Neural progenitor cell (in vitro differentiated cells): ENCODE data around the gene PCDH8. TPM values are rescaled to one million over a fixed set of nuclear protein-coding genes. Genes with fewer than 3 reads are reported as not detected.

Experiments used
- DNase-seq: peaks from one replicate; pipeline ENCODE4 v3.0.0-alpha.2; 2016; ENCODE audit warnings: low spot score
- H2AFZ ChIP-seq: fragments of 200-600 bp; sonication (generic); replicated peaks from 2 replicates; pipeline ENCODE4 v1.6.1; 2016; ENCODE audit warnings: antibody characterized with exemption
- H3F3A ChIP-seq: fragments of 200-600 bp; sonication (generic); 2 replicates; pipeline ENCODE4 v1.6.1; 2016; ENCODE audit warnings: antibody characterized with exemption, low read depth
- H3K27ac ChIP-seq: fragments of 200-600 bp; sonication (generic); 2 replicates; pipeline ENCODE4 v1.5.1; 2016; ENCODE audit warnings: mild to moderate bottlenecking
- H3K27me3 ChIP-seq: fragments of 200-600 bp; sonication (generic); 2 replicates; pipeline ENCODE4 v1.6.1; 2016; ENCODE audit warnings: mild to moderate bottlenecking, moderate library complexity
- H3K36me3 ChIP-seq: fragments of 200-600 bp; sonication (generic); 2 replicates; pipeline ENCODE4 v1.5.1; 2016
- H3K4me1 ChIP-seq: fragments of 200-600 bp; sonication (generic); 2 replicates; pipeline ENCODE4 v1.6.1; 2016; ENCODE audit warnings: mixed run types
- H3K4me2 ChIP-seq: fragments of 200-600 bp; sonication (generic); 2 replicates; pipeline ENCODE4 v1.6.1; 2016
- H3K4me3 ChIP-seq: fragments of 200-600 bp; sonication (generic); 2 replicates; pipeline ENCODE4 v1.5.1; 2016
- H3K79me2 ChIP-seq: fragments of 200-600 bp; sonication (generic); 2 replicates; pipeline ENCODE4 v1.6.1; 2016; ENCODE audit warnings: low read depth
- H3K9ac ChIP-seq: fragments of 200-600 bp; sonication (generic); 2 replicates; pipeline ENCODE4 v1.6.1; 2016
- H3K9me3 ChIP-seq: fragments of 200-600 bp; sonication (generic); 2 replicates; pipeline ENCODE4 v1.5.1; 2016; ENCODE audit warnings: low read depth
- H4K20me1 ChIP-seq: fragments of 200-600 bp; sonication (generic); 2 replicates; pipeline ENCODE4 v1.6.1; 2016; ENCODE audit warnings: low read depth
- H3K27ac Mint-ChIP-seq: 3 replicates; pipeline ENCODE4 v1.8.0; 2021; ENCODE audit warnings: mixed read lengths
- H3K27me3 Mint-ChIP-seq: 2 replicates; pipeline ENCODE4 v1.8.0; 2022; ENCODE audit warnings: low read depth, mild to moderate bottlenecking, inconsistent platforms, moderate library complexity, mixed read lengths; ENCODE audit not compliant: insufficient read depth
- H3K36me3 Mint-ChIP-seq: 3 replicates; pipeline ENCODE4 v1.8.0; 2021; ENCODE audit warnings: mixed read lengths
- H3K4me1 Mint-ChIP-seq: 3 replicates; pipeline ENCODE4 v1.8.0; 2021; ENCODE audit warnings: mixed read lengths
- H3K4me3 Mint-ChIP-seq: 3 replicates; pipeline ENCODE4 v1.8.0; 2021; ENCODE audit warnings: mild to moderate bottlenecking, moderate library complexity, mixed read lengths
- H3K9me3 Mint-ChIP-seq: 3 replicates; pipeline ENCODE4 v1.8.0; 2020; ENCODE audit warnings: mixed read lengths
- CTCF ChIP-seq: fragments of 200-600 bp; sonication (generic); IDR thresholded peaks from 2 replicates; pipeline ENCODE4 v1.5.1; 2017; ENCODE audit warnings: antibody characterized with exemption, mild to moderate bottlenecking
- EZH2 ChIP-seq: fragments of 200-600 bp; sonication (generic); IDR thresholded peaks from 2 replicates; pipeline ENCODE4 v1.6.1; 2017; ENCODE audit warnings: antibody characterized with exemption, mild to moderate bottlenecking, moderate library complexity
- EZH2phosphoT487 ChIP-seq: fragments of 200-600 bp; sonication (generic); IDR thresholded peaks from 2 replicates; pipeline ENCODE4 v1.6.1; 2017; ENCODE audit warnings: antibody characterized with exemption
- total RNA-seq: library from RNA; depleted of rRNA; stranded (reverse); fragments of >200 nt; gene quantifications from 2 replicates; pipeline ENCODE4 v1.2.3, GENCODE V29; 2015; ENCODE audit warnings: low replicate concordance

Gene PCDH8
- total RNA-seq, 1 donor from 2014 or later = 0.52 TPM

DNA sequence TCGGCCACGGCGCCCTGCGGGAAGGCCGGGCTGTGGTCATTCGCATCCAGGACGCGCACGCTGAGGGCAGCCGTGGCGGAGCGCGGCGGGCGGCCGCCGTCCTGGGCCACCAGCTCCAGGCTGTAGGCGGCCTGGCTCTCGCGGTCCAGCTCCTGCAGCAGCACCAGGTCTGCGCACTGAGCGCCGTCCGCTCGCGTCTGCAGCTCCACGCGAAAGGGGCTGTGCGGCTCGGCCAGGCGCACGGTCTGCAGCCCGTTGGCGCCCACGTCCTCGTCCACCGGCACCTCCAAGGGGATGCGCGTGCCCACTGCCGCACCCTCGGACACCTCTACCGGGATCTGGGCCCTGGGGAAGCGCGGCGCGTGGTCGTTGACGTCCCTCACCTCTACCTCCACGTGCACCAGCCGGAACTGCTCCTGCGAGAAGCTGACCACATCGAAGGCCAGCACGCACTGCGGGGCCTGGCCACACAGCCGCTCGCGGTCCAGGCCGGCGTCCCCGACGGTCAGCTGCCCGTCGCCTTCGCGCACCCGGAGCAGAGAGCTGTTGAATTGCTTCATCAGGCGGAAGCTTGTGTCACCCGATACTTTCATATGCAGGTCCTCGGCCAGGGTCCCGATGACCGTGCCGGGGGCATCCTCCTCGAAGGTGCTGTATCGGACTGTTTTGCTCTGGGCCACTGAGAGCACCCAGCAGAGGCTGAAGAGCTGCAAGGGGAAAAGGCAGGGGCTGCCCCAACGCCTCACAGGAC is 583 bp downstream of the PCDH8 start:
- H3K36me3 Mint-ChIP-seq = peaks cover 7% of the 10 kb centered on the region
- H3K27me3 Mint-ChIP-seq = peaks cover 43% of the 10 kb centered on the region
- peaks cover 62% of the 10 kb centered on the region for H4K20me1 ChIP-seq
- no peak overlapping the region for H3K27ac Mint-ChIP-seq
- no peaks in the 10 kb centered on the region for H3K9me3 ChIP-seq
- peaks cover 24% of the 10 kb centered on the region for H3K4me1 ChIP-seq
- peak overlapping the region; percentile 68 for H3K4me2 ChIP-seq
- peak overlapping the region; percentile 26 for H3K4me3 ChIP-seq
- H3F3A ChIP-seq = peaks cover 42% of the 10 kb centered on the region
- no peaks in the 10 kb centered on the region for H3K9me3 Mint-ChIP-seq
- TF ChIP-seq CTCF (no peak), EZH2 (peak; percentile 78), EZH2phosphoT487 (peak; percentile 9)
- H3K4me3 Mint-ChIP-seq = peak overlapping the region; percentile 92
- H3K36me3 ChIP-seq = no peaks in the 10 kb centered on the region
- no peak overlapping the region for H3K9ac ChIP-seq
- peaks cover 55% of the 10 kb centered on the region for H3K4me1 Mint-ChIP-seq
- H3K79me2 ChIP-seq = no peaks in the 10 kb centered on the region
- H3K27ac ChIP-seq = no peak overlapping the region
- no peak overlapping the region for H2AFZ ChIP-seq
- DNase-seq = peak; percentile 34
- H3K27me3 ChIP-seq = peaks cover 95% of the 10 kb centered on the region

- peak overlapping the region; percentile 68 for H3K4me2 ChIP-seq
Measured at GRCh38 chr13:52847322-52847681, 1.1 kb downstream of the PCDH8 start.

GRCh38 chr13:52846567-52847321 is 1.7 kb downstream of the PCDH8 start:
- no peak overlapping the region for H3K27ac ChIP-seq
- H3F3A ChIP-seq = peaks cover 32% of the 10 kb centered on the region
- H3K79me2 ChIP-seq = no peaks in the 10 kb centered on the region
- Mint-ChIP-seq H3K27ac (no peak overlapping the region), H3K36me3 (peaks cover 7% of the 10 kb centered on the region), H3K4me3 (peak overlapping the region; percentile 76), H3K27me3 (peaks cover 44% of the 10 kb centered on the region), H3K9me3 (no peaks in the 10 kb centered on the region), H3K4me1 (peaks cover 55% of the 10 kb centered on the region)
- no peak overlapping the region for H3K9ac ChIP-seq
- H4K20me1 ChIP-seq = peaks cover 51% of the 10 kb centered on the region
- no peaks in the 10 kb centered on the region for H3K9me3 ChIP-seq
- H3K27me3 ChIP-seq = peaks cover 95% of the 10 kb centered on the region
- H2AFZ ChIP-seq = no peak overlapping the region
- peak; percentile 95 for DNase-seq
- H3K4me2 ChIP-seq = peak overlapping the region; percentile 68
- TF ChIP-seq EZH2 (no peak), CTCF (peak; percentile 73), EZH2phosphoT487 (no peak)
- H3K4me3 ChIP-seq = peak overlapping the region; percentile 31
- no peaks in the 10 kb centered on the region for H3K36me3 ChIP-seq
- H3K4me1 ChIP-seq = peaks cover 17% of the 10 kb centered on the region

More at GRCh38 chr13:52847322-52847681, 1.1 kb downstream of the PCDH8 start:
- Mint-ChIP-seq H3K27me3 (peaks cover 44% of the 10 kb centered on the region), H3K27ac (no peak overlapping the region), H3K9me3 (no peaks in the 10 kb centered on the region), H3K4me1 (peaks cover 55% of the 10 kb centered on the region), H3K36me3 (peaks cover 7% of the 10 kb centered on the region), H3K4me3 (no peak overlapping the region)
- H3F3A ChIP-seq = peaks cover 37% of the 10 kb centered on the region
- DNase-seq = no peak
- peak overlapping the region; percentile 29 for H3K4me3 ChIP-seq
- no peak overlapping the region for H3K9ac ChIP-seq
- H3K36me3 ChIP-seq = no peaks in the 10 kb centered on the region
- no peak overlapping the region for H3K27ac ChIP-seq
- H3K79me2 ChIP-seq = no peaks in the 10 kb centered on the region
- no peaks in the 10 kb centered on the region for H3K9me3 ChIP-seq
- H4K20me1 ChIP-seq = peaks cover 57% of the 10 kb centered on the region
- TF ChIP-seq EZH2phosphoT487 (peak; percentile 89), EZH2 (peak; percentile 87), CTCF (no peak)
- H2AFZ ChIP-seq = no peak overlapping the region
- peaks cover 95% of the 10 kb centered on the region for H3K27me3 ChIP-seq
- H3K4me1 ChIP-seq = peaks cover 22% of the 10 kb centered on the region
